Pancreas (tissue), 10 donors: ENCODE data around the gene LIFR. TPM values are rescaled to one million over a fixed set of nuclear protein-coding genes. Genes with fewer than 3 reads are reported as not detected.

ENCODE experiments used
- ATAC-seq, 4 donors: fragments of 200-7000 bp; cut with Tn5 transposase; one replicate each; pipeline versions ENCODE4 v1.8.0 to v1.9.1; 2020; ENCODE audit warnings: mild to moderate bottlenecking in 4 of 4, moderate library complexity in 4 of 4
- DNase-seq, 6 donors: peaks; one replicate each; pipeline ENCODE4 v3.0.0-alpha.2; 2020
- FAIRE-seq: peaks from 2 replicates; lab custom pipeline; 2012; peaks lifted over from hg19 to GRCh38; lab: Jason Lieb, UNC
- H3K27ac ChIP-seq, 4 donors: fragments of 200-600 bp; sonication (generic); 1 replicate in 3 of 4; 2 replicates in 1 of 4; pipeline versions ENCODE4 v1.5.0 to v1.8.0; 2020
- H3K27me3 ChIP-seq, 4 donors: fragments of 200-600 bp; one replicate each; pipeline ENCODE4 v1.8.0; 2021
- H3K36me3 ChIP-seq, 3 donors: fragments of 200-600 bp; sonication (generic) in 1 of 3; one replicate each; pipeline versions ENCODE4 v1.5.0 to v1.8.0; 2020 to 2021
- H3K4me1 ChIP-seq, 3 donors: fragments of 200-600 bp; one replicate each; pipeline ENCODE4 v1.8.0; 2021
- H3K4me3 ChIP-seq, 4 donors: fragments of 200-600 bp; sonication (generic) in 2 of 4; one replicate each; pipeline versions ENCODE4 v1.5.0 to v1.8.0; 2020 to 2021
- H3K9me3 ChIP-seq, 4 donors: fragments of 200-600 bp; one replicate each; pipeline ENCODE4 v1.8.0; 2021
- CTCF ChIP-seq, 4 donors: fragments of 200-600 bp; sonication (generic) in 3 of 4; IDR thresholded peaks; one replicate each; pipeline versions ENCODE4 v1.5.0 to v1.8.0; 2021; ENCODE audit warnings: antibody characterized with exemption in 4 of 4
- WGBS, 2 donors: extraction: QIAGEN DNeasy Blood & Tissue Kit; methylation state at CpG; one replicate each; pipeline ENCODE4 v1.1.7; 2013; 5-methylcytosine and 5-hydroxymethylcytosine counted together
- intact Hi-C, 3 donors: fragments of 100-400 bp; cut with DNase I; formaldehyde crosslinking; loops; one replicate each; pipeline versions ENCODE4 v1.11.1 to v1.14.2; 2022
- polyA plus RNA-seq, 2 donors: library from polyadenylated mRNA; stranded (reverse); fragments of 200-250 nt; gene quantifications; one replicate each; pipeline ENCODE4 v1.2.3, GENCODE V29; 2013
- total RNA-seq, 6 donors: library from RNA; stranded (reverse); fragmentation: NEBNext Ultra II Directional in 4 of 6; extraction: Animal tissue kit (Norgen Biotek cat#: 25700) in 4 of 6; gene quantifications; one replicate each; pipeline versions ENCODE4 v1.2.1 to v1.2.4, GENCODE V29; 2021 to 2023
- donor health status: healthy with polysubstance abuse.
- donor health status: DM: no; HTN: no; CAD: no; lungs with moderate emphysema.
- donor health status: DM: no; HTN: no; CAD: no.
- donor health status: control.
- donor health status: control.
- donor health status: Bipolar disorder and iron deficiency.
- donor health status: DM: yes; HTN: yes; CAD: no.
- donor health status: DM: no; HTN: no; CAD: no.
- donor health status: DM: no; HTN: no; CAD: no.
- donor health status: DM: yes; HTN: yes; CAD: no.

The LIFR gene
- total and polyA plus RNA-seq, 8 donors = 4.1 to 32.5 (median 19.1) TPM

- intact Hi-C loops = no loop called here
- no peaks in the 10 kb centered on the region for H3K9me3 ChIP-seq
- no peaks in the 10 kb centered on the region for H3K4me1 ChIP-seq
- TF ChIP-seq CTCF (IDR thresholded peaks at IDR 0.05) = no peak
- H3K36me3 ChIP-seq = no peaks in the 10 kb centered on the region
- H3K4me3 ChIP-seq = no peak overlapping the region
- FAIRE-seq = no peak
- H3K27me3 ChIP-seq = no peaks in the 10 kb centered on the region
- ATAC-seq = no peak
- no peak overlapping the region for H3K27ac ChIP-seq
- DNase-seq = no peak
- WGBS, 2 donors = 93 to 96% methylated on average over 7 of the region's 7 CpGs
Observed at GRCh38 chr5:38472541-38472940, 83.9 kb downstream of the LIFR start.

GRCh38 chr5:38471709-38472108 is 84.7 kb downstream of the LIFR start:
- Histone ChIP-seq H3K27me3 (no peaks in the 10 kb centered on the region), H3K9me3 (no peaks in the 10 kb centered on the region), H3K27ac (no peak overlapping the region), H3K36me3 (no peaks in the 10 kb centered on the region), H3K4me1 (no peaks in the 10 kb centered on the region), H3K4me3 (no peak overlapping the region)
- DNase-seq = no peak
- no peak for FAIRE-seq
- WGBS, 2 donors = 84 to 92% methylated on average over 4 of the region's 4 CpGs
- ATAC-seq = no peak
- intact Hi-C loops = no loop called here
- TF ChIP-seq CTCF (IDR thresholded peaks at IDR 0.05) = no peak

GRCh38 chr5:38469707-38470267 is 86.7 kb downstream of the LIFR start:
- DNase-seq (no peak), ATAC-seq (no peak), FAIRE-seq (no peak)
- H3K27ac ChIP-seq = no peak overlapping the region
- no peak for TF ChIP-seq CTCF (IDR thresholded peaks at IDR 0.05)
- no peaks in the 10 kb centered on the region for H3K36me3 ChIP-seq
- no peaks in the 10 kb centered on the region for H3K27me3 ChIP-seq
- no peak overlapping the region for H3K4me3 ChIP-seq
- intact Hi-C loops = no loop called here
- H3K4me1 ChIP-seq = no peaks in the 10 kb centered on the region
- 83 to 89% methylated on average over 11 of the region's 11 CpGs for WGBS, 2 donors
- no peaks in the 10 kb centered on the region for H3K9me3 ChIP-seq

- no peak overlapping the region for H3K4me3 ChIP-seq
- H3K9me3 ChIP-seq = no peaks in the 10 kb centered on the region
- no peaks in the 10 kb centered on the region for H3K27me3 ChIP-seq
- peak in 3 of 4 donors; percentile 29 to 46 (median 32) for ATAC-seq
- no peak for TF ChIP-seq CTCF (IDR thresholded peaks at IDR 0.05)
- H3K4me1 ChIP-seq = no peaks in the 10 kb centered on the region
- DNase-seq = no peak
- H3K27ac ChIP-seq = no peak overlapping the region
- H3K36me3 ChIP-seq = no peaks in the 10 kb centered on the region
- 84 to 88% methylated on average over 18 of the region's 18 CpGs for WGBS, 2 donors
- FAIRE-seq = no peak
- intact Hi-C loops = no loop called here
Observed at GRCh38 chr5:38468978-38469706, 87.3 kb downstream of the LIFR start.

GRCh38 chr5:38468202-38468673 is 88.2 kb downstream of the LIFR start:
- WGBS, 2 donors = 83 to 91% methylated on average over 12 of the region's 12 CpGs
- no peaks in the 10 kb centered on the region for H3K9me3 ChIP-seq
- DNase-seq (no peak), FAIRE-seq (no peak), ATAC-seq (peak in 3 of 4 donors; percentile 16 to 52 (median 36))
- intact Hi-C loops = no loop called here
- no peak for TF ChIP-seq CTCF (IDR thresholded peaks at IDR 0.05)
- H3K27me3 ChIP-seq = no peaks in the 10 kb centered on the region
- H3K27ac ChIP-seq = peak overlapping the region in 1 of 4 donors; percentile 8
- H3K36me3 ChIP-seq = no peaks in the 10 kb centered on the region
- H3K4me1 ChIP-seq = no peaks in the 10 kb centered on the region
- H3K4me3 ChIP-seq = no peak overlapping the region
